Spleen (tissue), 7 donors: ENCODE results near the gene STARD4.

Experiments
- POLR2A ChIP-seq, 3 donors: fragments of 450-650 bp; IDR thresholded peaks; one replicate each; pipeline ENCODE4 v1.5.1; 2017; ENCODE audit warnings: antibody characterized with exemption in 3 of 3, mild to moderate bottlenecking in 1 of 3
- TF ChIP-seq, protein P1 (sequence below), 11 experiments: fragments of 200-600 bp in 7 of 11; fragments of 450-650 bp in 4 of 11; sonication (generic) in 4 of 11; IDR thresholded peaks in 8 of 11; conservative IDR thresholded peaks in 3 of 11; 1 replicate in 7 of 11; 2 replicates in 4 of 11; pipeline versions ENCODE4 v1.4.0 to v1.8.0; 2016 to 2021; ENCODE audit warnings: antibody characterized with exemption in 11 of 11, inconsistent platforms in 4 of 11, mild to moderate bottlenecking in 1 of 11
- donor health status: DM: no; HTN: no; CAD: no; lungs with moderate emphysema.
- donor health status: DM: no; HTN: no; CAD: no.
- donor health status: DM: no; HTN: no; CAD: no.

DNA sequence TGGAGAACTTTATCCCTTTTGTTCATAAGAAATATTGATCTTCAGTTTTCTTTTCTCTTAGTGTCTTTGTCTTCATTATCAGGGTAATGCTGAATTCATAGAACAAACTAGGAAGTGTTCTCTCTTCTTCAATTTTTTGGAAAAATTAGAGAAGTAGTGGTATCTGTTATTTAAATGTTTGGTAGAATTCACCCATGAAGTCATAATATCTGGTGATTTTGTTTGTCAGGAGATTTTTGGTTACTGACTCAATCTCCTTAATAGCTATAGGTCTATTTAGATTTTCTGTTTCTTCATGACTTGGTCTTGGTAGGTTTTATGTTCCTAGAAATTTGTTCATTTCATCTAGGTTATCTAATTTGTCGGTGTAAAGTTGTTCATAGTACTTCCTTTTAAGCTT is 45.4 kb upstream of the STARD4 start:
- TF ChIP-seq POLR2A (IDR thresholded peaks at IDR 0.05), result no peak
- TF ChIP-seq, protein P1, sequence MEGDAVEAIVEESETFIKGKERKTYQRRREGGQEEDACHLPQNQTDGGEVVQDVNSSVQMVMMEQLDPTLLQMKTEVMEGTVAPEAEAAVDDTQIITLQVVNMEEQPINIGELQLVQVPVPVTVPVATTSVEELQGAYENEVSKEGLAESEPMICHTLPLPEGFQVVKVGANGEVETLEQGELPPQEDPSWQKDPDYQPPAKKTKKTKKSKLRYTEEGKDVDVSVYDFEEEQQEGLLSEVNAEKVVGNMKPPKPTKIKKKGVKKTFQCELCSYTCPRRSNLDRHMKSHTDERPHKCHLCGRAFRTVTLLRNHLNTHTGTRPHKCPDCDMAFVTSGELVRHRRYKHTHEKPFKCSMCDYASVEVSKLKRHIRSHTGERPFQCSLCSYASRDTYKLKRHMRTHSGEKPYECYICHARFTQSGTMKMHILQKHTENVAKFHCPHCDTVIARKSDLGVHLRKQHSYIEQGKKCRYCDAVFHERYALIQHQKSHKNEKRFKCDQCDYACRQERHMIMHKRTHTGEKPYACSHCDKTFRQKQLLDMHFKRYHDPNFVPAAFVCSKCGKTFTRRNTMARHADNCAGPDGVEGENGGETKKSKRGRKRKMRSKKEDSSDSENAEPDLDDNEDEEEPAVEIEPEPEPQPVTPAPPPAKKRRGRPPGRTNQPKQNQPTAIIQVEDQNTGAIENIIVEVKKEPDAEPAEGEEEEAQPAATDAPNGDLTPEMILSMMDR (IDR thresholded peaks at IDR 0.05 in 8 of 11, conservative IDR thresholded peaks at IDR 0.05 in 3 of 11), result no peak
